ENCODE results near the gene ARHGEF28.

ARHGEF28 gene

GRCh38 chr5:73922224-73922623 lies 296.2 kb downstream of the ARHGEF28 start:
- no peaks in the 10 kb centered on the region for H3F3A ChIP-seq (ENCODE audit: low read depth)
- H2AFZ ChIP-seq (ENCODE audit: low read length): no peak overlapping the region
- H3K9me2 ChIP-seq (replicated peaks; ENCODE audit: low read depth, low read length): no peaks in the 10 kb centered on the region
- no peaks in the 10 kb centered on the region for H3K9me3 ChIP-seq (ENCODE audit: insufficient read depth, low read depth, low read length)
- H3K9ac ChIP-seq (ENCODE audit: low read depth, low read length, poor library complexity, severe bottlenecking): no peak overlapping the region
- no peak for TF ChIP-seq EZH2phosphoT487 (IDR thresholded peaks at IDR 0.05; ENCODE audit: borderline replicate concordance)
- TF ChIP-seq, protein P1, sequence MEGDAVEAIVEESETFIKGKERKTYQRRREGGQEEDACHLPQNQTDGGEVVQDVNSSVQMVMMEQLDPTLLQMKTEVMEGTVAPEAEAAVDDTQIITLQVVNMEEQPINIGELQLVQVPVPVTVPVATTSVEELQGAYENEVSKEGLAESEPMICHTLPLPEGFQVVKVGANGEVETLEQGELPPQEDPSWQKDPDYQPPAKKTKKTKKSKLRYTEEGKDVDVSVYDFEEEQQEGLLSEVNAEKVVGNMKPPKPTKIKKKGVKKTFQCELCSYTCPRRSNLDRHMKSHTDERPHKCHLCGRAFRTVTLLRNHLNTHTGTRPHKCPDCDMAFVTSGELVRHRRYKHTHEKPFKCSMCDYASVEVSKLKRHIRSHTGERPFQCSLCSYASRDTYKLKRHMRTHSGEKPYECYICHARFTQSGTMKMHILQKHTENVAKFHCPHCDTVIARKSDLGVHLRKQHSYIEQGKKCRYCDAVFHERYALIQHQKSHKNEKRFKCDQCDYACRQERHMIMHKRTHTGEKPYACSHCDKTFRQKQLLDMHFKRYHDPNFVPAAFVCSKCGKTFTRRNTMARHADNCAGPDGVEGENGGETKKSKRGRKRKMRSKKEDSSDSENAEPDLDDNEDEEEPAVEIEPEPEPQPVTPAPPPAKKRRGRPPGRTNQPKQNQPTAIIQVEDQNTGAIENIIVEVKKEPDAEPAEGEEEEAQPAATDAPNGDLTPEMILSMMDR (conservative IDR thresholded peaks at IDR 0.05; ENCODE audit: low read length): no peak
- H3K79me2 ChIP-seq (ENCODE audit: insufficient read depth, low read length): no peaks in the 10 kb centered on the region
- no peak overlapping the region for H3K4me2 ChIP-seq (ENCODE audit: low read depth, low read length, poor library complexity, severe bottlenecking)
- no peaks in the 10 kb centered on the region for H3K36me3 ChIP-seq (ENCODE audit: insufficient read depth, low read length)
- no peaks in the 10 kb centered on the region for H3K4me1 ChIP-seq (ENCODE audit: insufficient read depth, low read length, poor library complexity, severe bottlenecking)
- H3K27me3 ChIP-seq (ENCODE audit: insufficient read depth, low read length, poor library complexity, severe bottlenecking): no peaks in the 10 kb centered on the region
- H4K20me1 ChIP-seq (ENCODE audit: insufficient read depth, low read length, poor library complexity, severe bottlenecking): no peaks in the 10 kb centered on the region
- no peak overlapping the region for H3K4me3 ChIP-seq (ENCODE audit: low read length, poor library complexity, severe bottlenecking)

- Histone ChIP-seq H3K4me1 (ENCODE audit: insufficient read depth, low read length, poor library complexity, severe bottlenecking) (no peaks in the 10 kb centered on the region), H3K4me3 (ENCODE audit: low read length, poor library complexity, severe bottlenecking) (no peak overlapping the region), H3K79me2 (ENCODE audit: insufficient read depth, low read length) (no peaks in the 10 kb centered on the region), H3K4me2 (ENCODE audit: low read depth, low read length, poor library complexity, severe bottlenecking) (no peak overlapping the region), H3K27me3 (ENCODE audit: insufficient read depth, low read length, poor library complexity, severe bottlenecking) (no peaks in the 10 kb centered on the region), H3K9ac (ENCODE audit: low read depth, low read length, poor library complexity, severe bottlenecking) (no peak overlapping the region), H2AFZ (ENCODE audit: low read length) (no peak overlapping the region), H3K36me3 (ENCODE audit: insufficient read depth, low read length) (no peaks in the 10 kb centered on the region), H4K20me1 (ENCODE audit: insufficient read depth, low read length, poor library complexity, severe bottlenecking) (no peaks in the 10 kb centered on the region), H3K9me2 (replicated peaks; ENCODE audit: low read depth, low read length) (no peaks in the 10 kb centered on the region), H3K9me3 (ENCODE audit: insufficient read depth, low read depth, low read length) (no peaks in the 10 kb centered on the region), H3F3A (ENCODE audit: low read depth) (no peaks in the 10 kb centered on the region)
- TF ChIP-seq, protein P1 (conservative IDR thresholded peaks at IDR 0.05; ENCODE audit: low read length): no peak
- no peak for TF ChIP-seq EZH2phosphoT487 (IDR thresholded peaks at IDR 0.05; ENCODE audit: borderline replicate concordance)
Measured at GRCh38 chr5:73922875-73923557, 297.0 kb downstream of the ARHGEF28 start.

DNA sequence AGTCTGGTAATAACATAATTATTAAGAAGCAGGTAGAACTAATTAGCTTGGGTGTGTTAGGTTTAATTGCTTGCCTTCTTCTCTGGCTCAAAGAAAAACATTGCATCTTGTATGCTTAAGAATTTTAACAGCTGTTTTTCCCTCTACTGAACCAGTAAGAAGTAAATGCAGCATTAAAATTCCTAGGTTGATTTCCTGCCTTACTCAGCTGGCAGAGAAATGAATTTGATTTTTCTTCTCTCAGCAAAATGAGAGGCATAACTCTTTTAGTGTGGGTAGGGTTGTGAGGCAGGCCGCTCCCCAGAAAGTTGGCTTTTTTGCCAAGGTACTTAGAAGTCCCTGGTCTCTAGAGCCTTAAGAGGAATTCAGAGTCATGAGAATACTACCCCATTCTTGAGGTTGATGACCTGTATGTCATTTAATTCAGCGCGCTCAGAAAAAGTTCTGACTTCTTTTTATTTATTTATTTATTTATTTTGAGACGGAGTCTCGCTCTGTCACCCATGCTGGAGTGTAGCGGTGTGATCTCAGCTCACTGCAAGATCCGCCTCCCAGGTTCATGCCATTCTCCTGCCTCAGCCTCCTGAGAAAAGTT lies 302.6 kb downstream of the ARHGEF28 start:
- Histone ChIP-seq H3K4me3 (ENCODE audit: low read length, poor library complexity, severe bottlenecking) (no peak overlapping the region), H2AFZ (ENCODE audit: low read length) (no peak overlapping the region), H3K36me3 (ENCODE audit: insufficient read depth, low read length) (no peaks in the 10 kb centered on the region), H3K79me2 (ENCODE audit: insufficient read depth, low read length) (no peaks in the 10 kb centered on the region), H3K27me3 (ENCODE audit: insufficient read depth, low read length, poor library complexity, severe bottlenecking) (no peaks in the 10 kb centered on the region), H3K4me1 (ENCODE audit: insufficient read depth, low read length, poor library complexity, severe bottlenecking) (peaks cover 5% of the 10 kb centered on the region), H3K9me3 (ENCODE audit: insufficient read depth, low read depth, low read length) (no peaks in the 10 kb centered on the region), H4K20me1 (ENCODE audit: insufficient read depth, low read length, poor library complexity, severe bottlenecking) (no peaks in the 10 kb centered on the region), H3K9me2 (replicated peaks; ENCODE audit: low read depth, low read length) (no peaks in the 10 kb centered on the region), H3K9ac (ENCODE audit: low read depth, low read length, poor library complexity, severe bottlenecking) (no peak overlapping the region), H3F3A (ENCODE audit: low read depth) (no peaks in the 10 kb centered on the region), H3K4me2 (ENCODE audit: low read depth, low read length, poor library complexity, severe bottlenecking) (no peak overlapping the region)
- TF ChIP-seq, protein P1 (conservative IDR thresholded peaks at IDR 0.05; ENCODE audit: low read length): no peak

Data from Loucy (cell line).